A673 (cell line): ENCODE results near the gene ZMAT1.

ENCODE experiments used
- EZH2 ChIP-seq: fragments of 200-600 bp; sonication (generic); IDR thresholded peaks from 2 replicates; pipeline ENCODE4 v1.6.1; 2017; ENCODE audit warnings: borderline replicate concordance, low read depth, mild to moderate bottlenecking, mixed read lengths, antibody characterized with exemption, low read length; ENCODE audit not compliant: poor library complexity, severe bottlenecking
- TF ChIP-seq, protein P1 (sequence below): fragments of 300-800, 200-600 bp; sonication (generic); conservative IDR thresholded peaks from 2 replicates; pipeline ENCODE4 v1.5.1; 2017; ENCODE audit warnings: low read depth, mild to moderate bottlenecking, antibody characterized with exemption, low read length, moderate library complexity, mixed read lengths

DNA sequence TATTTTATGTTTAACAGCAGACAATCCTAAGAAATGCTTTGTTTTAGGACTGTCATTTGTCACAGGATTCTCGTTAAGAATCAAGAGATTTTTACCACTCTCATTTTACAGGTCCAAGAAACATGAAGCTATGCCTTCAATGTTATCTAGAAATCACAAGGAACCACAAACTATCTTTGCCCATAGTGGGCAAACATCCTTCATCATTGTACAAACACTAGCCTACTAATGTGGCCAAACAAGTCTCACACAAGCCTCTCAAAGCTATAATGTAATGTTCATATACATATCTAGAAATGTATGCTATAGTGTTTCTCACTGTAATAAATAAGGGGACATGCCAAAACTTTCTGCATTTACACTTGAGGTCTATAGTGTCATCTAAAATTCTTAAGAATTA is 26.8 kb downstream of the ZMAT1 start:
- TF ChIP-seq, protein P1, sequence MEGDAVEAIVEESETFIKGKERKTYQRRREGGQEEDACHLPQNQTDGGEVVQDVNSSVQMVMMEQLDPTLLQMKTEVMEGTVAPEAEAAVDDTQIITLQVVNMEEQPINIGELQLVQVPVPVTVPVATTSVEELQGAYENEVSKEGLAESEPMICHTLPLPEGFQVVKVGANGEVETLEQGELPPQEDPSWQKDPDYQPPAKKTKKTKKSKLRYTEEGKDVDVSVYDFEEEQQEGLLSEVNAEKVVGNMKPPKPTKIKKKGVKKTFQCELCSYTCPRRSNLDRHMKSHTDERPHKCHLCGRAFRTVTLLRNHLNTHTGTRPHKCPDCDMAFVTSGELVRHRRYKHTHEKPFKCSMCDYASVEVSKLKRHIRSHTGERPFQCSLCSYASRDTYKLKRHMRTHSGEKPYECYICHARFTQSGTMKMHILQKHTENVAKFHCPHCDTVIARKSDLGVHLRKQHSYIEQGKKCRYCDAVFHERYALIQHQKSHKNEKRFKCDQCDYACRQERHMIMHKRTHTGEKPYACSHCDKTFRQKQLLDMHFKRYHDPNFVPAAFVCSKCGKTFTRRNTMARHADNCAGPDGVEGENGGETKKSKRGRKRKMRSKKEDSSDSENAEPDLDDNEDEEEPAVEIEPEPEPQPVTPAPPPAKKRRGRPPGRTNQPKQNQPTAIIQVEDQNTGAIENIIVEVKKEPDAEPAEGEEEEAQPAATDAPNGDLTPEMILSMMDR = no peak
- TF ChIP-seq EZH2 = no peak
